Sigmoid colon (tissue), 7 donors: ENCODE measurements around the gene SLC22A13. TPM values are rescaled to one million over a fixed set of nuclear protein-coding genes. Genes with fewer than 3 reads are reported as not detected.

ENCODE experiments used
- DNase-seq: peaks from one replicate; pipeline ENCODE4 v3.0.0-alpha.2; 2019
- H3K27ac ChIP-seq, 4 donors: fragments of 200-600 bp; sonication (generic); one replicate each; pipeline ENCODE4 v1.5.1; 2016 to 2019; ENCODE audit warnings: mild to moderate bottlenecking in 1 of 4
- H3K27me3 ChIP-seq, 3 donors: fragments of 200-600 bp; sonication (generic); one replicate each; pipeline ENCODE4 v1.5.1; 2019; ENCODE audit warnings: mild to moderate bottlenecking in 1 of 3
- H3K36me3 ChIP-seq, 4 donors: fragments of 200-600 bp; sonication (generic); one replicate each; pipeline ENCODE4 v1.5.1; 2016 to 2019
- H3K4me1 ChIP-seq, 4 donors: fragments of 200-600 bp; sonication (generic); one replicate each; pipeline ENCODE4 v1.5.1; 2017 to 2019
- H3K4me3 ChIP-seq, 4 donors: fragments of 200-600 bp; sonication (generic); one replicate each; pipeline ENCODE4 v1.5.1; 2017 to 2019; ENCODE audit warnings: mild to moderate bottlenecking in 2 of 4, moderate library complexity in 1 of 4
- H3K9me3 ChIP-seq, 4 donors: fragments of 200-600 bp in 3 of 4; sonication (generic) in 3 of 4; one replicate each; pipeline versions ENCODE4 v1.5.1 to v1.6.1; 2013 to 2019
- EP300 ChIP-seq, 4 donors: sonication (generic); formaldehyde crosslinking; IDR thresholded peaks; one replicate each; pipeline ENCODE4 v1.6.1; 2017; ENCODE audit warnings: antibody characterized with exemption in 4 of 4
- POLR2A ChIP-seq, 2 donors: fragments of 450-650 bp; IDR thresholded peaks; one replicate each; pipeline ENCODE4 v1.6.1; 2016; ENCODE audit warnings: antibody characterized with exemption in 2 of 2, mild to moderate bottlenecking in 2 of 2, moderate library complexity in 2 of 2
- intact Hi-C: fragments of 100-400 bp; cut with DNase I; formaldehyde crosslinking; loops from one replicate; pipeline ENCODE4 v1.15.1; 2023
- polyA plus RNA-seq, 3 donors: library from polyadenylated mRNA; stranded (reverse); fragments of 200-250 nt; gene quantifications; one replicate each; pipeline ENCODE4 v1.2.3, GENCODE V29; 2013
- small RNA-seq, 3 donors: library from RNA; depleted of rRNA; stranded (forward); fragments of <200 nt; gene quantifications; one replicate each; pipeline ENCODE3, GENCODE V24; 2016
- total RNA-seq, 4 donors: library from RNA; depleted of rRNA; stranded (reverse); fragments of >200 nt; gene quantifications; one replicate each; pipeline ENCODE4 v1.1.0, GENCODE V29; 2016
- TF ChIP-seq, protein P1 (sequence below), 4 experiments: fragments of 450-650 bp in 3 of 4; fragments of 200-600 bp in 1 of 4; IDR thresholded peaks; one replicate each; pipeline ENCODE4 v1.5.1; 2016 to 2019; ENCODE audit warnings: antibody characterized with exemption in 4 of 4, mild to moderate bottlenecking in 3 of 4, moderate library complexity in 2 of 4
- donor health status: healthy with polysubstance abuse.
- donor health status: Bipolar disorder and iron deficiency.
- donor health status: healthy.

SLC22A13 gene
- total and polyA plus RNA-seq, 7 donors: 0.17 to 2.1 TPM; not detected in 5

DNA sequence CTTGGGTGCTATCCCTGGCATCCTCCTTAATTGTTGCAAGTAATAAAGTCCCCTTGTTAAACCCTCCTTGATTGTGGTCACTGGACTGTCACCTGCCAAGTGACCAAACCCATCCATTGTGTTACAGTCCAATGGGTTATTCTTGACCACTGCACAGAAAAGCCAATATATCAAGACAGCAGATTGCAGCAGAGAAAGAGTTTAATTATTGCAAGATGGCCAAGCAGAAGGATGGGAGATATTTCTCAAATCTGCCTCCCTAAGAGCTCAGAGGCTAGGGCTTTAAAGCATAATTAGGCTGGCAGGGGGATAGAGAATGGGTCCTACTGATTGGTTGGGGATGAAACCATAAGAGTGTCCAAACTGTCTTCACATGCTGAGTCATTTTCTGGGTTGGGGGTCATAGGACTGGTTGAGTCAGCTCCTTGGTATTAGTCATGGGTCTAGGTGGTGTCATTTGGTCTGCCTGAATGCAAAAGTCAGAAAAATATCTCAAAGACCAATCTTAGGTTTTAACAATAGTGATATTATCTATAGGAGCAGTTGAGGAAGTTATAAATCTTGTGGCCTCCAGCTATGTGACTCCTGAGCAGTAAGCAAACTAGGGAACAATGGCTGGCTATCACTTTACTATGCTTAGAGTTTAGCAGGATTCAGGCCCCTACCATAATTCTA, 61.9 kb downstream of the SLC22A13 start:
- TF ChIP-seq EP300 (IDR thresholded peaks at IDR 0.05) (no peak), POLR2A (IDR thresholded peaks at IDR 0.05) (no peak)
- TF ChIP-seq, protein P1, sequence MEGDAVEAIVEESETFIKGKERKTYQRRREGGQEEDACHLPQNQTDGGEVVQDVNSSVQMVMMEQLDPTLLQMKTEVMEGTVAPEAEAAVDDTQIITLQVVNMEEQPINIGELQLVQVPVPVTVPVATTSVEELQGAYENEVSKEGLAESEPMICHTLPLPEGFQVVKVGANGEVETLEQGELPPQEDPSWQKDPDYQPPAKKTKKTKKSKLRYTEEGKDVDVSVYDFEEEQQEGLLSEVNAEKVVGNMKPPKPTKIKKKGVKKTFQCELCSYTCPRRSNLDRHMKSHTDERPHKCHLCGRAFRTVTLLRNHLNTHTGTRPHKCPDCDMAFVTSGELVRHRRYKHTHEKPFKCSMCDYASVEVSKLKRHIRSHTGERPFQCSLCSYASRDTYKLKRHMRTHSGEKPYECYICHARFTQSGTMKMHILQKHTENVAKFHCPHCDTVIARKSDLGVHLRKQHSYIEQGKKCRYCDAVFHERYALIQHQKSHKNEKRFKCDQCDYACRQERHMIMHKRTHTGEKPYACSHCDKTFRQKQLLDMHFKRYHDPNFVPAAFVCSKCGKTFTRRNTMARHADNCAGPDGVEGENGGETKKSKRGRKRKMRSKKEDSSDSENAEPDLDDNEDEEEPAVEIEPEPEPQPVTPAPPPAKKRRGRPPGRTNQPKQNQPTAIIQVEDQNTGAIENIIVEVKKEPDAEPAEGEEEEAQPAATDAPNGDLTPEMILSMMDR (IDR thresholded peaks at IDR 0.05): no peak
- Histone ChIP-seq H3K4me1 (no peaks in the 10 kb centered on the region), H3K4me3 (no peak overlapping the region), H3K27ac (no peak overlapping the region), H3K36me3 (no peaks in the 10 kb centered on the region), H3K27me3 (no peaks in the 10 kb centered on the region), H3K9me3 (peaks cover 0 to 2% (median 0%) of the 10 kb centered on the region in 4 donors)
- DNase-seq: no peak
- intact Hi-C loops: no loop called here

Small RNA genes within 50 kb of the gene (small RNA-seq; reads per million reads assigned to genes)
- gene RNU6-235P: 0 reads per million in 3 donors

Other genes with a start within 250 kb of the SLC22A13 start
- gene PLCD1, start 236.2 kb upstream of the SLC22A13 start, total RNA-seq: 10 to 100 TPM; 10.3 to 22.7 (median 14.2) TPM
- gene PLCD1, start 236.2 kb upstream of the SLC22A13 start, polyA plus RNA-seq: 100 to 1,000 TPM in 1 of 3 donors, 10 to 100 TPM in 2; 29.0 to 139 (median 85.9) TPM
- gene DLEC1, start 226.6 kb upstream of the SLC22A13 start, total RNA-seq: under 1 TPM; 0.16 to 0.41 (median 0.32) TPM
- gene DLEC1, start 226.6 kb upstream of the SLC22A13 start, polyA plus RNA-seq: under 1 TPM; 0.42 to 0.60 (median 0.46) TPM
- 10 to 100 TPM; 42.6 to 53.2 (median 47.6) TPM for gene ACAA1, start 128.7 kb upstream of the SLC22A13 start, total RNA-seq
- 100 to 1,000 TPM; 102 to 258 (median 131) TPM for gene ACAA1, start 128.7 kb upstream of the SLC22A13 start, polyA plus RNA-seq
- gene MYD88, start 127.2 kb upstream of the SLC22A13 start, total RNA-seq: 10 to 100 TPM; 27.8 to 39.7 (median 33.4) TPM
- gene MYD88, start 127.2 kb upstream of the SLC22A13 start, polyA plus RNA-seq: 10 to 100 TPM; 48.6 to 74.0 (median 58.4) TPM
- 10 to 100 TPM; 21.8 to 28.8 (median 26.2) TPM for gene OXSR1, start 100.3 kb upstream of the SLC22A13 start, total RNA-seq
- gene OXSR1, start 100.3 kb upstream of the SLC22A13 start, polyA plus RNA-seq: 10 to 100 TPM; 13.8 to 22.9 (median 22.8) TPM
- gene SLC22A14, start 16.5 kb downstream of the SLC22A13 start, total RNA-seq: not detected
- gene SLC22A14, start 16.5 kb downstream of the SLC22A13 start, polyA plus RNA-seq: under 1 TPM in 1 of 3 donors, not detected in 2; 0.09 TPM
- 1 to 10 TPM; 2.3 to 3.2 (median 2.4) TPM for gene XYLB, start 81.0 kb downstream of the SLC22A13 start, total RNA-seq
- 1 to 10 TPM; 3.6 to 4.9 (median 3.9) TPM for gene XYLB, start 81.0 kb downstream of the SLC22A13 start, polyA plus RNA-seq
- 1 to 10 TPM; 4.8 to 9.1 (median 6.7) TPM for gene ACVR2B, start 188.1 kb downstream of the SLC22A13 start, total RNA-seq
- gene ACVR2B, start 188.1 kb downstream of the SLC22A13 start, polyA plus RNA-seq: 1 to 10 TPM in 1 of 3 donors, under 1 TPM in 2; 0.46 to 1.7 (median 0.60) TPM
- gene EXOG, start 230.5 kb downstream of the SLC22A13 start, total RNA-seq: 10 to 100 TPM in 3 of 4 donors, 1 to 10 TPM in 1; 9.7 to 26.9 (median 12.8) TPM
- 1 to 10 TPM; 2.4 to 7.8 (median 2.5) TPM for gene EXOG, start 230.5 kb downstream of the SLC22A13 start, polyA plus RNA-seq